Endodermal cell (in vitro differentiated cells): ENCODE data around the gene C13orf46. TPM values are rescaled to one million over a fixed set of nuclear protein-coding genes. Genes with fewer than 3 reads are reported as not detected.

Experiments used
- DNase-seq: peaks from one replicate; pipeline ENCODE4 v3.0.0-alpha.2; 2017
- H3K27ac ChIP-seq: 2 replicates; pipeline ENCODE4 v1.5.1; 2013; ENCODE audit warnings: mild to moderate bottlenecking, low read depth, low read length, moderate library complexity
- H3K27me3 ChIP-seq: 2 replicates; pipeline ENCODE4 v1.6.1; 2013; ENCODE audit warnings: mild to moderate bottlenecking, low read length, moderate library complexity; ENCODE audit not compliant: insufficient read depth, control insufficient read depth, poor library complexity, severe bottlenecking
- H3K36me3 ChIP-seq: 2 replicates; pipeline ENCODE4 v1.7.0; 2013; ENCODE audit warnings: mild to moderate bottlenecking, low read length, moderate library complexity; ENCODE audit not compliant: control insufficient read depth, insufficient read depth
- H3K4me1 ChIP-seq: one replicate; pipeline ENCODE4 v1.7.0; 2013; ENCODE audit warnings: low read length; ENCODE audit not compliant: control insufficient read depth, insufficient read depth
- H3K4me3 ChIP-seq: 2 replicates; pipeline ENCODE4 v1.5.1; 2013; ENCODE audit warnings: mild to moderate bottlenecking, low read length, moderate library complexity
- H3K9ac ChIP-seq: 2 replicates; pipeline ENCODE4 v1.6.1; 2013; ENCODE audit warnings: mild to moderate bottlenecking, low read length, moderate library complexity; ENCODE audit not compliant: poor library complexity, severe bottlenecking; ENCODE audit errors: extremely low read depth
- H3K9me3 ChIP-seq: 2 replicates; pipeline ENCODE4 v1.6.1; 2013; ENCODE audit warnings: mild to moderate bottlenecking, low read length, moderate library complexity; ENCODE audit not compliant: control insufficient read depth
- H3K27ac Mint-ChIP-seq: 2 replicates; pipeline ENCODE4 v1.8.0; 2020; ENCODE audit warnings: mixed read lengths
- H3K27me3 Mint-ChIP-seq: 2 replicates; pipeline ENCODE4 v1.8.0; 2021; ENCODE audit warnings: mild to moderate bottlenecking, mixed read lengths; ENCODE audit not compliant: insufficient read depth
- H3K36me3 Mint-ChIP-seq: 2 replicates; pipeline ENCODE4 v1.8.0; 2020; ENCODE audit warnings: low read depth, mixed read lengths
- H3K4me1 Mint-ChIP-seq: 2 replicates; pipeline ENCODE4 v1.8.0; 2020; ENCODE audit warnings: mixed read lengths
- H3K4me3 Mint-ChIP-seq: 2 replicates; pipeline ENCODE4 v1.8.0; 2020; ENCODE audit warnings: mild to moderate bottlenecking, moderate library complexity, mixed read lengths
- H3K9me3 Mint-ChIP-seq: 2 replicates; pipeline ENCODE4 v1.8.0; 2020; ENCODE audit warnings: mild to moderate bottlenecking, mixed read lengths
- WGBS, 2 experiments: methylation state at CpG; one replicate each; pipeline versions ENCODE4 v1.1.5 to v1.1.7; 2013; ENCODE audit warnings: missing lambda C conversion rate in 2 of 2, mixed read lengths in 1 of 2; ENCODE audit not compliant: insufficient coverage in 1 of 2, insufficient read length in 1 of 2; 5-methylcytosine and 5-hydroxymethylcytosine counted together
- total RNA-seq, 2 donors: library from RNA; stranded (reverse); fragmentation: NEBNext Ultra II Directional in 1 of 2; extraction: Animal tissue kit (Norgen Biotek cat#: 25700) in 1 of 2; gene quantifications; 2 replicates in 1 of 2; 3 replicates in 1 of 2; pipeline ENCODE4 v1.2.1, GENCODE V29; 2021
- TF ChIP-seq, protein P1 (sequence below): fragments of 200-600 bp; sonication (generic); conservative IDR thresholded peaks from 2 replicates; pipeline ENCODE4 v1.5.0; 2021; ENCODE audit warnings: antibody characterized with exemption, mild to moderate bottlenecking

Gene C13orf46
- total RNA-seq, 2 donors from 2014 or later: 0.20 to 0.27 TPM

DNA sequence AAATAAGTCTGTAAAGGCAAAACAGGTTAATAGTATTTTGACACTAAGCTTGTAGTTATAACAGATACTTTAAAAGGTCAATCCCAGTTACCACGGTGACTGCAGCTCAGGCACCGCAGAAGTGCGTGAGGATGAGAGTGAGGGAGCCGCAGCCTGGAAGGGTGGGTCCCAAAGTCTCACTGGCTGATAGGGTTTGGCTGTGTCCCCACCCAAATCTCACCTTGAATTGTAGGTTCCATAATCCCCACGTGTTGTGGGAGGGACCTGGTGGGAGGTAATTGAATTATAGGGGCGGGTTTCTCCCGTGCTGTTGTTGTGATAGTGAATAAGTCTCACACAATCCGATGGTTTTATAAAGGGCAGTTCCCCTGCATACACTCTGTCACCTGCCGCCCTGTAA, 70.0 kb downstream of the C13orf46 start:
- H3K27ac Mint-ChIP-seq: no peak overlapping the region
- peaks cover 10% of the 10 kb centered on the region for H3K4me1 Mint-ChIP-seq
- Histone ChIP-seq H3K36me3 (no peaks in the 10 kb centered on the region), H3K27ac (no peak overlapping the region), H3K9ac (no peak overlapping the region), H3K4me1 (peaks cover 9% of the 10 kb centered on the region), H3K4me3 (no peak overlapping the region), H3K27me3 (no peaks in the 10 kb centered on the region), H3K9me3 (no peaks in the 10 kb centered on the region)
- TF ChIP-seq, protein P1, sequence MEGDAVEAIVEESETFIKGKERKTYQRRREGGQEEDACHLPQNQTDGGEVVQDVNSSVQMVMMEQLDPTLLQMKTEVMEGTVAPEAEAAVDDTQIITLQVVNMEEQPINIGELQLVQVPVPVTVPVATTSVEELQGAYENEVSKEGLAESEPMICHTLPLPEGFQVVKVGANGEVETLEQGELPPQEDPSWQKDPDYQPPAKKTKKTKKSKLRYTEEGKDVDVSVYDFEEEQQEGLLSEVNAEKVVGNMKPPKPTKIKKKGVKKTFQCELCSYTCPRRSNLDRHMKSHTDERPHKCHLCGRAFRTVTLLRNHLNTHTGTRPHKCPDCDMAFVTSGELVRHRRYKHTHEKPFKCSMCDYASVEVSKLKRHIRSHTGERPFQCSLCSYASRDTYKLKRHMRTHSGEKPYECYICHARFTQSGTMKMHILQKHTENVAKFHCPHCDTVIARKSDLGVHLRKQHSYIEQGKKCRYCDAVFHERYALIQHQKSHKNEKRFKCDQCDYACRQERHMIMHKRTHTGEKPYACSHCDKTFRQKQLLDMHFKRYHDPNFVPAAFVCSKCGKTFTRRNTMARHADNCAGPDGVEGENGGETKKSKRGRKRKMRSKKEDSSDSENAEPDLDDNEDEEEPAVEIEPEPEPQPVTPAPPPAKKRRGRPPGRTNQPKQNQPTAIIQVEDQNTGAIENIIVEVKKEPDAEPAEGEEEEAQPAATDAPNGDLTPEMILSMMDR: no peak
- WGBS, 2 experiments: 84 to 100% methylated on average over 5 to 9 of the region's 9 CpGs
- H3K9me3 Mint-ChIP-seq: no peaks in the 10 kb centered on the region
- H3K4me3 Mint-ChIP-seq: no peak overlapping the region
- H3K36me3 Mint-ChIP-seq: no peaks in the 10 kb centered on the region
- DNase-seq: peak; percentile 28
- peaks cover 2% of the 10 kb centered on the region for H3K27me3 Mint-ChIP-seq

Other genes starting within 250 kb of the C13orf46 start
- gene TMEM255B, start 214.8 kb downstream of the C13orf46 start, total RNA-seq: 1 to 10 TPM in 1 of 2 donors, under 1 TPM in 1; 0.55 to 2.1 TPM
- gene GAS6, start 110.0 kb downstream of the C13orf46 start, total RNA-seq: 10 to 100 TPM; 45.7 to 49.6 TPM
- gene RASA3, start 158.5 kb upstream of the C13orf46 start, total RNA-seq: 10 to 100 TPM in 1 of 2 donors, 1 to 10 TPM in 1; 6.3 to 12.0 TPM
- gene CFAP97D2, start 205.2 kb upstream of the C13orf46 start, total RNA-seq: not detected